Measurements from ENCODE around the gene SLC6A20. TPM values are rescaled to one million over a fixed set of nuclear protein-coding genes. Genes with fewer than 3 reads are reported as not detected.

The SLC6A20 gene
- total RNA-seq, 1 donor from 2014 or later: 4.2 TPM

- DNase-seq: no peak
- H3K27ac ChIP-seq: no peak overlapping the region
- ATAC-seq: no peak
Measured at GRCh38 chr3:45807133-45807532, 10.8 kb upstream of the SLC6A20 start.

GRCh38 chr3:45806072-45806471 is 9.7 kb upstream of the SLC6A20 start:
- H3K36me3 ChIP-seq: no peaks in the 10 kb centered on the region
- peak; percentile 50 to 55 for ATAC-seq

More at GRCh38 chr3:45807133-45807532, 10.8 kb upstream of the SLC6A20 start:
- H3K9me3 ChIP-seq: no peaks in the 10 kb centered on the region
- H3K27me3 ChIP-seq (ENCODE audit: low read depth): no peaks in the 10 kb centered on the region
- H3K4me3 ChIP-seq: no peak overlapping the region
- TF ChIP-seq CTCF (IDR thresholded peaks at IDR 0.05): no peak
- no peaks in the 10 kb centered on the region for H3K36me3 ChIP-seq
- intact Hi-C loops (cut with DNase I): no loop called here
- no peaks in the 10 kb centered on the region for H3K4me1 ChIP-seq

GRCh38 chr3:45803252-45803935 is 7.1 kb upstream of the SLC6A20 start:
- no peak for ATAC-seq
- Histone ChIP-seq H3K4me3 (no peak overlapping the region), H3K4me1 (no peaks in the 10 kb centered on the region), H3K27ac (no peak overlapping the region), H3K9me3 (no peaks in the 10 kb centered on the region), H3K27me3 (ENCODE audit: low read depth) (peaks cover 10% of the 10 kb centered on the region), H3K36me3 (no peaks in the 10 kb centered on the region)
- no peak for TF ChIP-seq CTCF (IDR thresholded peaks at IDR 0.05)
- intact Hi-C loops (cut with DNase I): no loop called here
- DNase-seq: no peak

More at GRCh38 chr3:45806072-45806471, 9.7 kb upstream of the SLC6A20 start:
- Histone ChIP-seq H3K27ac (no peak overlapping the region), H3K4me3 (no peak overlapping the region), H3K9me3 (no peaks in the 10 kb centered on the region), H3K4me1 (no peaks in the 10 kb centered on the region), H3K27me3 (ENCODE audit: low read depth) (no peaks in the 10 kb centered on the region)
- intact Hi-C loops (cut with DNase I): no loop called here
- no peak for DNase-seq
- no peak for TF ChIP-seq CTCF (IDR thresholded peaks at IDR 0.05)

GRCh38 chr3:45802146-45802545 is 5.8 kb upstream of the SLC6A20 start:
- no peak overlapping the region for H3K4me3 ChIP-seq
- DNase-seq (no peak), ATAC-seq (no peak)
- H3K27ac ChIP-seq: no peak overlapping the region
- intact Hi-C loops (cut with DNase I): no loop called here
- no peak for TF ChIP-seq CTCF (IDR thresholded peaks at IDR 0.05)
- no peaks in the 10 kb centered on the region for H3K4me1 ChIP-seq
- H3K9me3 ChIP-seq: no peaks in the 10 kb centered on the region
- peaks cover 12% of the 10 kb centered on the region for H3K27me3 ChIP-seq (ENCODE audit: low read depth)
- no peaks in the 10 kb centered on the region for H3K36me3 ChIP-seq

GRCh38 chr3:45800611-45801010 is 4.3 kb upstream of the SLC6A20 start:
- no peaks in the 10 kb centered on the region for H3K36me3 ChIP-seq
- H3K4me3 ChIP-seq: no peak overlapping the region
- H3K27me3 ChIP-seq (ENCODE audit: low read depth): peaks cover 27% of the 10 kb centered on the region
- ATAC-seq: no peak
- DNase-seq: no peak
- H3K9me3 ChIP-seq: no peaks in the 10 kb centered on the region
- H3K4me1 ChIP-seq: peaks cover 12% of the 10 kb centered on the region
- intact Hi-C loops (cut with DNase I): no loop called here
- TF ChIP-seq CTCF (IDR thresholded peaks at IDR 0.05): no peak
- no peak overlapping the region for H3K27ac ChIP-seq
